K562 (cell line): Measurements from ENCODE around the gene LRRC9.

Source experiments
- BACH1 ChIP-seq: fragments of 200-800 bp; sonication (Bioruptor generic); IDR thresholded peaks from 2 replicates; pipeline ENCODE4 v1.6.1; 2016; ENCODE audit warnings: missing genetic modification characterization, missing compliant biosample characterization
- SMC3 ChIP-seq: conservative IDR thresholded peaks from 2 replicates; pipeline ENCODE4 v1.6.1; 2011; ENCODE audit warnings: low read depth, low read length, improper control_type of control experiment; ENCODE audit not compliant: insufficient read depth
- ZNF274 ChIP-seq: IDR thresholded peaks from 2 replicates; pipeline ENCODE4 v1.6.1; 2011; ENCODE audit warnings: low read depth, mild to moderate bottlenecking, low read length, moderate library complexity, borderline replicate concordance
- TF ChIP-seq, protein P1 (sequence below), 3 experiments: IDR thresholded peaks in 2 of 3; conservative IDR thresholded peaks in 1 of 3; 2 replicates each; pipeline ENCODE4 v1.5.1; 2011 to 2012; ENCODE audit warnings: low read length in 3 of 3, mild to moderate bottlenecking in 3 of 3, control low read depth in 2 of 3, improper control_type of control experiment in 1 of 3, inconsistent platforms in 1 of 3, low read depth in 1 of 3, mixed read lengths in 1 of 3, moderate library complexity in 1 of 3; ENCODE audit not compliant: insufficient read depth in 2 of 3
- TF ChIP-seq, protein P2 (sequence below): fragments of 450-650 bp; formaldehyde crosslinking; IDR thresholded peaks from 2 replicates; pipeline ENCODE4 v1.4.0; 2020; ENCODE audit warnings: mild to moderate bottlenecking, mixed read lengths

DNA sequence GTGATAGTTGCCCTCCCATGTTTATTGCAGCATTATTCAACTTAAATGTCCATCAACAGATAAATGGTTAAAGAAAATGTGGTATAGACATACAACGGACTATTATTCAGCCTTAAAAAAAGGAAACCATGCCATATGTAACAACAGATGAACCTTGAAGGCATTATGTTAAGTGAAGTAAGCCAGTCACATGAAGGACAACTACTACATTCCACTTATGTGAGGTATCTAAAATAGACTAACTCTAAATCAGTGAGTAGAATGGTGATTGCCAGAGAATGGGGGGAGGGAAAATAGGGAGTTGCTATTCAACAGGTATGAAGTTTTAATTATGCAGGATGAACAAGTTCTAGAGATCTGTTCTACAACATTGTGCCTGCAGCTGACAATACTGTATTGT is 181.8 kb downstream of the LRRC9 start:
- TF ChIP-seq, protein P1, sequence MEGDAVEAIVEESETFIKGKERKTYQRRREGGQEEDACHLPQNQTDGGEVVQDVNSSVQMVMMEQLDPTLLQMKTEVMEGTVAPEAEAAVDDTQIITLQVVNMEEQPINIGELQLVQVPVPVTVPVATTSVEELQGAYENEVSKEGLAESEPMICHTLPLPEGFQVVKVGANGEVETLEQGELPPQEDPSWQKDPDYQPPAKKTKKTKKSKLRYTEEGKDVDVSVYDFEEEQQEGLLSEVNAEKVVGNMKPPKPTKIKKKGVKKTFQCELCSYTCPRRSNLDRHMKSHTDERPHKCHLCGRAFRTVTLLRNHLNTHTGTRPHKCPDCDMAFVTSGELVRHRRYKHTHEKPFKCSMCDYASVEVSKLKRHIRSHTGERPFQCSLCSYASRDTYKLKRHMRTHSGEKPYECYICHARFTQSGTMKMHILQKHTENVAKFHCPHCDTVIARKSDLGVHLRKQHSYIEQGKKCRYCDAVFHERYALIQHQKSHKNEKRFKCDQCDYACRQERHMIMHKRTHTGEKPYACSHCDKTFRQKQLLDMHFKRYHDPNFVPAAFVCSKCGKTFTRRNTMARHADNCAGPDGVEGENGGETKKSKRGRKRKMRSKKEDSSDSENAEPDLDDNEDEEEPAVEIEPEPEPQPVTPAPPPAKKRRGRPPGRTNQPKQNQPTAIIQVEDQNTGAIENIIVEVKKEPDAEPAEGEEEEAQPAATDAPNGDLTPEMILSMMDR (IDR thresholded peaks at IDR 0.05 in 2 of 3, conservative IDR thresholded peaks at IDR 0.05 in 1 of 3; ENCODE audit: insufficient read depth in 2 of 3, low read depth in 1 of 3, low read length in 3 of 3): no peak
- no peak for TF ChIP-seq BACH1 (tag)
- no peak for TF ChIP-seq SMC3
- TF ChIP-seq, protein P2, sequence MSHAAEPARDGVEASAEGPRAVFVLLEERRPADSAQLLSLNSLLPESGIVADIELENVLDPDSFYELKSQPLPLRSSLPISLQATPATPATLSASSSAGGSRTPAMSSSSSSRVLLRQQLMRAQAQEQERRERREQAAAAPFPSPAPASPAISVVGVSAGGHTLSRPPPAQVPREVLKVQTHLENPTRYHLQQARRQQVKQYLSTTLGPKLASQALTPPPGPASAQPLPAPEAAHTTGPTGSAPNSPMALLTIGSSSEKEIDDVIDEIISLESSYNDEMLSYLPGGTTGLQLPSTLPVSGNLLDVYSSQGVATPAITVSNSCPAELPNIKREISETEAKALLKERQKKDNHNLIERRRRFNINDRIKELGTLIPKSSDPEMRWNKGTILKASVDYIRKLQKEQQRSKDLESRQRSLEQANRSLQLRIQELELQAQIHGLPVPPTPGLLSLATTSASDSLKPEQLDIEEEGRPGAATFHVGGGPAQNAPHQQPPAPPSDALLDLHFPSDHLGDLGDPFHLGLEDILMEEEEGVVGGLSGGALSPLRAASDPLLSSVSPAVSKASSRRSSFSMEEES (CRISPR knock-in tag): no peak
- no peak for TF ChIP-seq ZNF274
